NOMO-1 (cell line): Measurements from ENCODE around the gene NOBOX.
A peak's percentile ranks its signal among the peaks of the same experiment; 100 is the strongest.
"Not testable (repeated sequence)": the region's sequence is repeated elsewhere in the genome, so short reads cannot be mapped to it uniquely, and the experiment has no call there.

Experiments used
- DNase-seq, 2 experiments: peaks; one replicate each; lab custom pipeline; 2025; ENCODE audit not compliant: unreplicated experiment in 2 of 2; lab: John Stamatoyannopoulos, UW

Gene NOBOX

DNA sequence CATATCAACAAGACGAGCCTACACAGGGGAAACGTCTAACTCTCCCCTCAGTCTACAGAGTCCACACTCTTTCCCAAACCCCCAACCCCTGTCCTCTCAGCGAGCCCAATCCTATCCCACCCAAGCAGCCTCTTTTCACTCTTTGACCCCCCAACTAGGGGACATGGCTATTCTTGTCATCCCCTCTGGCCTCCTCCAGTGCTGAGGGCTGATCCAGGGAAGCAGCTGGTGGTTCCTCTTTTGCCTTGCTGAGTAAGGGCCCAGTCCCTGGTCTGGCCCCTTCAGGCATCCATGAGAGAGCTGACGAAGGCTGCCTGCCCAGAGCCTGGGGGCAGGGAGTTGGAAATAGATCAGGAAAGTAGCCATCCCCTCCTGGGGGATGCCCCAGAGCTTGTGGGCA is 6.4 kb downstream of the NOBOX start:
- no peak for DNase-seq

DNA sequence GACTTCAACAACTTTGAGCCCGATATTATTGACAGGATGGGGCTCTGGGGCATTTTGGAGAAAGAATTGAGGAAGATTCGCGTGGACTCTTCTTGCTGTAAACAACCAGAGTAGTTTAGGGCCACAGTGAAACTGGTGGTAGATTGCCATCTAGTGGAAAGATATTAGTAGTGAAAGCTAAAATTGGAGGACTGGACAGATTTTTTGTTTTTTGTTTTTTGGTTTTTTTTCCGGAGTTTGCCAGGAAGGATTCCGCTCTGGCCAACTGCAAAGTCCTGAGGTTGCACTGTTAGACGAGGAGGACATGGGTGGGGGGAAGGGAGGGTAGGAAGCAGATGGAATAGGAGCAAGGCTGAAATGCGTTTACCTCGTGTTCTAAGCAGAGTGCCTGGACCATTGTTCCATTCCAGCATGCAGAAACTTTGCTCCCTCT is 11.7 kb downstream of the NOBOX start:
- peak in 1 of 2 experiments; percentile 2 for DNase-seq

DNA sequence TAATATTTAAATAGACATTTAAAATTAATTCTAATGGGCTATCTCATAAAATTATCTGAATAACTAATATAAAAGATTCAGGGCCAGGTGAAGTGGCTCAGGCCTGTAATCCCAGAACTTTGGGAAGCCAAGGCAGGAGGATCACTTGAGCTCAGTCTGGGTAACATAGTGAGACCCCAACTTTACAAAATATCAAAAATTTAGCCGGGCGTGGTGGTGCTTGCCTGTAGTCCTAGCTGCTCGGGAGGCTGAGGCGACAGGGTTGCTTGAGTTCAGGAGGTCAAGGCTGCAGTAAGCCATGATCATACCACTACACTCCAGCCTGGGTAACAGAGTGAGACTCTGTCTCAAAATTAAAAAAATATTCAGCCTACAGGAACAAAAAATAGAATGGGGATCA is 12.5 kb downstream of the NOBOX start:
- no peak for DNase-seq

DNA sequence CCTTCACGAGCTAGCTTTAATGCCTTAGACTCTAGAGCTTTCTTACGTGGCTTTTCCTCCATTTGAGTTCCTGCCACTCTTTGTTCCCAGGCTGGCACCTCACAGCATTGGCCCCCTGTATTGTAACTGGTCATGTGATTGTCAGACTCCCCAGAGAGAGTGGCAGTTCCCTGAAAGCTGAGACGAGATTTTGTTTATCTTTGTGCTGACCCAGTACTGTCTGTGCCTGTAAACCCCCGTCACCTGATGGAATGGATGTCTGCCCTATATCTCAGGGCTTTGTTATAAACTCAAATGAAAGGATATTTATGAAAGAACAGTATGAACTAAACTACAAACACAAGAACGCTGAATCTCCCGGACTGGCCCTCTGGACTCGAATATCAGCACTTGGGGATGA is 13.0 kb downstream of the NOBOX start:
- no peak for DNase-seq

DNA sequence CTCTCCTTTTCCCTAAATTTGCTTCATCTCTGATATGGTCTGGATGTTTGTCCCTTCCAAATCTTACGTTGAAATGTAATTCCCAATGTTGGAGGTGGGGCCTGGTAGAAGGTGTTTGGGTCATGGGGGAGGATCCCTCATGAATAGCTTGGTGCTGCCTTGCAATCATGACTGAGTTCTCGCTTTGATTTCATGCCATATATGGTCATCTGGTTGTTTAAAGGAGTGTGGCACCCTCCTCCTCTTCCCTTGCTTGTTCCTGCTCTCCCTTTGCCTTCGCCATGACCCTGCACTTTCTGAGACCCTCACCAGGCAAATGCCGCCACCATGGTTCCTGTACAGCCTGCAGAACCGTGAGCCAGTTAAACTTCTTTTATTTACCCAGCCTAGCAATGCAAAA is 14.5 kb downstream of the NOBOX start:
- DNase-seq = no peak

DNA sequence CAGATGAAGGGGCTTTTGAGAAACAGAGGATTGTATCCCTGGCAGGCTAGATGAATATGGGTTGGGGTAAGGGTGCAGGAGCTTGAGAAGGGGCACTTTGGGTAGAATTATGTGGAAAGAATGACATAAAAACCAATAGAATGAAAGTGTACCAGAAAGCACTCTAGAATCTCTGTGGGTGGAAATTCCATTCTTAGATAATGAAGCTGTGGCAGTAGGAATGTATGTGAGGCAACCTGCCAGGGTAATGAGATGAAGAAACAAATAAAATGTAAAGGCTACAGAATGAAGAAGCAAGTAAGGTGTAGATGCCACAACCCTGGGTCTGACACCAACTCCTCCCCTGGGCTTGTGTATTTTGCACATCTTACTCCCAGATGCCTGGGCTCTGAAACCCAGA is 16.8 kb downstream of the NOBOX start:
- no peak for DNase-seq

DNA sequence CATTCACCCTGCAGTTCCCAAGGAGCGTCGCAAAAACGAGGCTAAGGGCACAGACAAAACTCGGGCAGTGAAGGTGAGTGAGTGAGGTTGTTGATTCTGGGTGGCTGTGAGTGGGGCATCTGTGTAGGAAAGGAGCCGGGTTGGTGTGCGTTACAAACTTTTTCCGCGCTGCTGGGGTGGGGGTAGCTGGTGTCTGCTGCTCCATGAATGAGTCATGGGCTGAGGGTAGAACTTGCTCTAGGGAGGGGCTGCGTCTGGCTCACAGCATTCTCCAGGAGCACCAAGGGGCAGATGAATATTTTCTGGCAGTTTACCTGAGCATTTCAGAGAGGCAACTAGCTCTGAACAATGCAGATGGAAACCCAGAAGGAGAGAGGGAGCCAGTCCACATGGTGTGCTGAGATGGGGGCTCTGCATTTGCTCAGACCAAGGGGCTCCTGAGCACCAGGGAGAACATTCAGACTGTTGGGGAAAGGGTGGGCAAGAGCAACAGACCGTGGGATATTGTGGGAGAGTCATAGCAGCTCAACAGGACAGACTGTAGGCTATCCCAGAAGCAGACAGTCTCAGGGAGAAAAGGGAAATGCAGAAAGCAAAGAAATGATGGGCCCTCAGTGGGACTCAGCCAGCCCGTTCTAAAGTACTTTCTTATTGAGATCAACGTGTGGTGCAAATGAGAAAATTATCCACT is 18.8 kb downstream of the NOBOX start:
- DNase-seq = no peak

DNA sequence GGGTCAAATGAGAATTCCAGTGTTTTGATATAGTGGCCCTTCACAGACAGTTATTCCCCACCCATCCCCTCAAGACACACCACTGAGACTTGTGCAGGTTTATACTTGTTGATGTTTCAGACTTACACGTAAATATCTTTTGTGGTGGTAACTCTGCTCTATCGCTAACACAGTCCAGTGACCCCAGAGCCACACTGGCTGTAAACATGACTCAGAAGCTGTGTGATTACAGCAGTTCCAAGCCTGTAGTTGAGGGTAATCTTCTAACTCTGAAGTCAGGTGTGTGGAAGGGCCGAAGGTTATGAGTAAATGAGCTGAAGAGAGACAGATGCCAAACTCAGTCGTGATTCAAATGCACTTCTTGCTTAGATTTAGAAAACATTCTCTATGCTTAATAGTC is 19.4 kb downstream of the NOBOX start:
- no peak for DNase-seq

DNA sequence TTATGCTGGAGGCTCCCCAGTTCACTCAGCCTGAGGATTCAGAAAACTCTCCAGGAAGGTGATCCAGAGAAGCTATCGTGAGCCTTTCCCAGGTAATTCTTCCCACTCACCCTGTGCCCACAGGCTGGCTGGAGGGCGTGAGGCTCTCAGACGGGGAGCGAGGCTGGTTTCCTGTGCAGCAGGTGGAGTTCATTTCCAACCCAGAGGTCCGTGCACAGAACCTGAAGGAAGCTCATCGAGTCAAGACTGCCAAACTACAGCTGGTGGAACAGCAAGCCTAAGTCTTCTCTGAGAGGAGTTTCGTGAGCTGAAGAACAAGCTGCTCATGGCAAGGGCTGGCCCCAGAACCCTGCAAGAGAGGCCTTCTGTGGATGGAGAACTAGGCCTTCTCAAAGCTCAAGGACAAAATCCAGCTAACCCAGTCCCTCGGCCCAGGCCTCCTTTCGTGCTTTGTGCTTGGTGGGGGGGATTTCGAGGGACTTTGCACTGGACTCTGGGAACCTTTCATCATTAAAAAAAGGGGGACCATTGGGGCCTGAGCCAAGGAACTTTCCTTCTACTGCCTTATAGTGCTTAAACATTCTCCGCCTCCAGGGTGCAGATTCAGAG is 23.6 kb downstream of the NOBOX start:
- no peak for DNase-seq

DNA sequence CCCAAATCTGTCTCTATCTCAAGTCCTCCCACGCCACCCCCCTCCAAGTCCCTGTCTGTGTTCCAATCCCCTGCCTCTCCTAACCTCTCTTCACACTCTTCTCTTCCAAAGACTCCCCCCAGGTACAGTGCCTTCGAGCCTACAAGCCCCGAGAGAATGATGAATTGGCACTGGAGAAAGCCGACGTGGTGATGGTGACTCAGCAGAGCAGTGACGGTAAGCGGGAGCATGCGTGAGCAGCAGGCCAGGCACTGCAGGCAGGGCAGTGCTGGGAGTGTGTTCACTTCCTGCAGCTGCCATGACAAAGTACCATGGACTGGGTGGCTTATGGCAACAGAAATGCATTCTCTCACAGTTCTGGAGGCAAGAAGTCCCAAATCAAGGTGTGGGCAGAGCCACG is 24.8 kb downstream of the NOBOX start:
- no peak for DNase-seq

DNA sequence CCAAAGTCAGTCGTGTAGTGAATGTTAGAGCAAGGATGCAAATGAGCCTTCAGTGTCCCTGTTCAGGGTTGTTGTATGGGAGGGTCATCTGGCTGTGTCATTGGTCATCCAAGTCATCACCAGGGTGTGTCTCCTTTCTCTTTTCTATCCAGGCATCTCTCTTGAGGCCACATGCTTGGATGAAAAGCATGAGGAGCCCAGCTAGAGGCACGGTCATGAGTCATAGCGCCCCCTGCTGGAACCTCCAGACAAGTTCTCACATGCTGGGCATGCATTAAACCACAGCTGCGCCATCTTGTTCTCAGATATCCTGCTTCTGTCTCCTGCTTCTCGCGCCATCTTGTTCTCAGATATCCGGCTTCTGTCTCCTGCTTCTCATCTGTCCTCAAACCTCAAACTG is 34.3 kb downstream of the NOBOX start:
- DNase-seq = not testable (repeated sequence)

DNA sequence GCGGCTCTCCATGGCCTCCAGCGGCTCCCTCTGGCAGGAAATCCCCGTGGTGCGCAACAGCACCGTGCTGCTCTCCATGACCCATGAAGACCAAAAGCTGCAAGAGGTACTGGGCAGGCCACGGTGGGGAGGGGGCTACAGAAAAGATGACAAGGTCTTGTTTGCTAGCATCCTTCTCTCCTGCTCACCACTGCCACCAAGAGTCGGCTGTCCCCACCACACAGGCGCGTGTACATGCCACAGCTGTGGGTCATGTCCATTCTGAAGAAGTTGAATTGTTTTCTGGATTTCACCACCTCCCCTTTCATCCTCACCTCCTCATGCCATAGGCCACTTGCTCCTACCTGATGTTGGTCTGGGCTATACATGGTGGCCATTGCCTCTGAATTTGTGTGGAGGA is 36.2 kb downstream of the NOBOX start:
- not testable (repeated sequence) for DNase-seq

DNA sequence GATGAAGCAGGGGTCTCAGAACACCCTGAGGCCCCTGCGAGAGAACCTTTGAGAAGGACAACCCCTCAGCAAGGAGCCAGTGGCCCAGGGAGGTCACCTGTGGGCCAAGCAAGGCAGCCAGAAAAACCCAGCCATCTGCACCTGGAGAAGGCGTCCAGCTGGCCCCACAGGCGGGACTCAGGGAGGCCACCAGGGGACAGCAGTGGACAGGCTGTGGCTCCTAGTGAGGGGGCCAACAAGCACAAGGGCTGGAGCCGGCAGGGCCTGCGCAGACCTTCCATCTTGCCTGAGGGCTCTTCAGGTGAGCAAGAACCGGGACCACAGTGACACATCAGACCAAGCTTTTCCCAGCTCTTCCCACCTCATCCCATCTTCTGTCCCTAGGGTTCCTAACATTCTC is 38.0 kb downstream of the NOBOX start:
- not testable (repeated sequence) for DNase-seq

DNA sequence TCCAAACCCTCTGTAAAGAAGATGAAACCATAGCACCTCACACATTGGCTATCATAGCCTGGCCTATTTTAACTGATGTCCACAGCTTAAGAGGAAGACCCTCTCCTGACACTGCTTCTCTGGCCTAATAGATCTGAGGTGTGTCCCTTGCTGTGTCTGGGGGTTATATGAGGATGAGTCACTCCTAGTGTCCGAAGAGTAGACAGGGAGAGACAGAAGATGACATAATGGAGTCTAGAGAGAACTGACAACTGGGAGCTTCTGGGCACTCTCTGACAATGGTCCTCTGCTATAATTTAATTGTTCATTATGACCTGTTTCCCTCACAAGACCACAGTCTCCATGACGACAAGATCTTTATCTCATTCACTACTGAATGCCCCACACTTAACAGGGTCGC is 41.4 kb downstream of the NOBOX start:
- DNase-seq = not testable (repeated sequence)

DNA sequence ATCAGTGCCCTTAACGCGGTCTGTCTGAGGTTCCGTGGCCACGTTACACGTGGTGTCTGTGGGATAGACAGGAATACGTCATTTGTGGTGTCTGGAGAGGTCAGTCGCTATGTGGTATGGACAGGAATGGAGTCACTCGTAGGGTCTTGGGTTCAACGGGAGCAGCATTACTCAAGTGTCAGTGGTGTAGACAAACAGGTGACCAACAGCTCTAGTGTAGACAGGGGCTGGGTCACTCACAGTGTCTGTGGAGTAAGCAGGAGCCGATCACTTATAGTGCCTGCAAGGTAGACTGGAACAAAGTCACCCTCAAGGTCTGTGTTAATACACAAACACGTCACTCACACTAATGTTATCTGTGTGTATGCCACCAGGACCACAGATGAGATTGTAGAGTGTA is 46.6 kb downstream of the NOBOX start:
- not testable (repeated sequence) for DNase-seq

DNA sequence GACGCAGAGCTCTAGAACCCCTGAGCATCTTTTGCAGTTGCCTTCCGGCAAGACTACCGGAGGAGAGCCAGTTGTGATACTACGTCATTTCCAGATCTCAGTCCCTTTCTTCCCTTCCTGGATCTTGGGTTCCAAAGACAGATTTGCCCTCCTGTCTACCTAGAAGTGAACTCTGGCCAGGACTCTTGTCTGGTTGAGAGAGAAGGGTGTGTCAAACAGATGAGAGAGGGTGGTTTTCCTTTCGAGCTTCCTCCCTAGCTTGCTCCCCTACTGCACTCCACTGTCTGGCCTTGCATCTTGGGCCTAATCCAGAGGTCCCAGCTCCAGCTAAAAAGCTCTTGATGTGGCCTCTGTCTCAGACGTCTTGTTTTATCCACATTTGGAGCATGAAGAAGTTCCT is 47.3 kb downstream of the NOBOX start:
- DNase-seq = not testable (repeated sequence)

DNA sequence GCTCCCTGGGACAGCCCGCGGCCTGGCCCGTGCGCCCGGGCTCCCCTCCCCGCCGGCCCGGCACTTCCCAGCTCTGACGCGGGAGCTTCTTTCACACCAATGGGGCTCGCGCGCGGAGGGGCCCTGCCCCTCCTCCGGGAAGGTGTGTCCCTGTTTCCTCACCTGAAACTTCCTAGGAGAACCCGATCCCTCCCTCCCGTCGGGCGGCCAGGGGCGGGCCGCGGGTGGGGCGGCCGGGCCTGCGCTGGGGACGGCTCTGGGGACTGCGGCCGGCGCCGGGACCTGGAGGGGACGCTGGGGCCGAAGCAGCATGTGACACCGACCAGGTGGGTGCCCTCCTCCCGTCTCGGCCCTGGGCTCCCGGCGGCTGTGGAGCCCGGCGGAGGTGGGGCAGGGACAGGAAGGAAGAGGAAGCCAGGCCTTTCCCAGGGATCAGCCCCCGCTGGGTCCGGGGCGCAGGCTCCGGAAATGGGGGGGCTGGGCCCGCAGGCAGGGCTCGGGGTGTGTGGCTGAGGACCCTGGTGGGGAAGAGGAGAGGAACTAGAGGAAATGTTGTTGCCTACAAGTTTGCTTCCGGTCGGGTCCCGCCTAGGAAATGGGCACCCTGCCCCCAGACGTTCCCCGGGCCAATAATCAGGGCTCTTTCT is 48.2 kb downstream of the NOBOX start, which contains the start of gene ARHGEF5:
Gene ARHGEF5 (plus strand): TSS at position 227 of the 647 bp plus-strand sequence. CDS start 7,268 bp downstream, outside the sequence.
- DNase-seq = not testable (repeated sequence)

DNA sequence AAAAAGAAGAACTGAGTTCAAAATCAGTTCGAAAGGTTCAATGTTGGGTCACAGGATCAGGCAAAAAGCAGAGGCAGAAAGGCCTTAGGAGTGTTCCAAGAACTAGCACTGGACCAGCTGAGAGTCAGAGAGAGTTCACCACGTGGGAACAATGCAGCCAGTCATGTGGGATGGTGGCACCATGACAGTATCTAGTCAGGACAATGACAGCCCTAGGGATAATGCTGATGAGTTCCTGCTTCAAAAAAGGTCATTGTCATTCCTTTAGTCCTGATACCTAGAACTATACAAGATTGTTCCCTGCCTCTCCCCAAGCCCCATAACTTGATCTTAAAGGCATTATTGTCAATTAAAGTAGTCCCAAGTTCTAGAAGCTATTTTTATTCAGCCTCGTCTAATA is 51.8 kb downstream of the NOBOX start:
- DNase-seq = not testable (repeated sequence)

DNA sequence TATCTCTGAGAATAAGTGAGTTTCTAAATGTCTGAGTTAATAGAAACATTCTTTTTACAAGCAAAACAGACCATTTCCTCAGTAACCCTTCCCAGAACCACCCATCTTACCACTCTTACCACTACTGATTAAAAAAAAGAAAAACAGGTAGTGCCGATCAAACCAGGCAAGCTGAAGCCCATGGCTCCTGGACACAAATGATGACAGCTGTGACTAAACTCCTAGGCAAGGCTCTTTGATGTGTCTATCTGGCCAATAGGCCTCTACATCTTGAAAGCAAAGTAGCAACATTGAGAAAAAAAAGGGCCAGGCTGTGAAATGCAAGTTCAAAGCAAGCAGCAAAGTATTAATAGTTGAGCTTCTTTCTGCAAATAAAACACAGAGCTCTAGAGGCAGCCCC is 54.9 kb downstream of the NOBOX start:
- DNase-seq = not testable (repeated sequence)
